Measurements from ENCODE around the gene PLXNA4. TPM values are rescaled to one million over a fixed set of nuclear protein-coding genes. Genes with fewer than 3 reads are reported as not detected.

PLXNA4 gene
- total and polyA plus RNA-seq, 2 experiments from 2014 or later = 0.08 to 0.80 TPM

GRCh38 chr7:132150711-132151110 lies 425.6 kb downstream of the PLXNA4 start:
- no peak overlapping the region for H3K27ac Mint-ChIP-seq
- H3K27me3 Mint-ChIP-seq (ENCODE audit: insufficient read depth, low read depth, poor library complexity) = peaks cover 6% of the 10 kb centered on the region

More at GRCh38 chr7:132150711-132151110, 425.6 kb downstream of the PLXNA4 start:
- Histone ChIP-seq H3F3A (replicated peaks; ENCODE audit: low read depth) (no peaks in the 10 kb centered on the region), H3K4me3 (no peak overlapping the region), H4K20me1 (replicated peaks; ENCODE audit: insufficient read depth) (no peaks in the 10 kb centered on the region), H3K9me2 (ENCODE audit: insufficient read depth) (0 out of 2 replicates have a peak, but pooled peaks cover 4% of the 10 kb centered on the region), H3K79me2 (replicated peaks; ENCODE audit: insufficient read depth) (no peaks in the 10 kb centered on the region), H3K4me1 (ENCODE audit: insufficient read depth) (no peaks in the 10 kb centered on the region), H2AFZ (no peak overlapping the region), H3K4me2 (no peak overlapping the region), H3K27ac (ENCODE audit: low read depth) (no peak overlapping the region), H3K27me3 (ENCODE audit: insufficient read depth) (no peaks in the 10 kb centered on the region), H3K36me3 (ENCODE audit: insufficient read depth) (no peaks in the 10 kb centered on the region)
- Mint-ChIP-seq H3K4me1 (peaks cover 14% of the 10 kb centered on the region), H3K36me3 (ENCODE audit: low read depth) (peaks cover 3% of the 10 kb centered on the region; the same call in 1 of the 3 replicates), H3K9me3 (peaks cover 3% of the 10 kb centered on the region; the same call in 2 of the 3 replicates), H3K4me3 (no peak overlapping the region)
- ATAC-seq = no peak
- TF ChIP-seq EZH2 (IDR thresholded peaks at IDR 0.05; ENCODE audit: low read depth, unreplicated experiment) (no peak), ZNF331 (CRISPR knock-in tag; IDR thresholded peaks at IDR 0.05; ENCODE audit: low read depth) (no peak), STAT1 (IDR thresholded peaks at IDR 0.05; ENCODE audit: unreplicated experiment) (no peak), JUNB (IDR thresholded peaks at IDR 0.05; ENCODE audit: unreplicated experiment) (no peak), ZNF462 (CRISPR knock-in tag; IDR thresholded peaks at IDR 0.05) (no peak)
- no peak for DNase-seq (ENCODE audit: low spot score)

All from GM23338 (cell line).